HG03196 (cell line): Measurements from ENCODE around the gene RGS19.

Experiments used
- ATAC-seq: cut with Tn5 transposase; IDR thresholded peaks from one replicate; pipeline ENCODE4 v1.9.1; 2021; ENCODE audit not compliant: unreplicated experiment

RGS19 gene

GRCh38 chr20:64037199-64037497 lies 42.2 kb downstream of the RGS19 start:
- no peak for ATAC-seq

- ATAC-seq: no peak
Observed at GRCh38 chr20:64036346-64037198, 42.7 kb downstream of the RGS19 start.

DNA sequence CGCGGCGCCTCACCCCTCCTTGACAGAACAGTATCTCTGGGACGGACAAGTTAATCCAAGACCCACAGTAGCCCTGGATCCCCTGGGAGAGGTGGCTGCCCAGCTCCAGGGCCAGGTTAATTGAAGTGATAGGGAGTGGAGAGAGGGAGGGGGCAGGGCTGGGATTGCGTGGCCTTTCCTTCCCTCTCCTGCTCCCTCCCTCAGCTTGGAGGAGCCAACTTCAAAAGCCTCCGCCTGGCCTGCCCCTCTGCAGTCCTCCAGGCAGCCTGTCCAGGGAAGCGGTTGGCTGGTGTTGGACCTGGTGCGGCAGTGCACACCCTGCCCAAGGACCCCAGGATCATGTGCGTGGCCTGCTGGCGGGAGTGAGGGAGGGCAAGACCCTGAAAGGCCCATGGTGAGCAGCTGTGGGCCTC lies 43.4 kb downstream of the RGS19 start, which contains the start of gene C20orf204:
Gene C20orf204 (plus strand): TSS at position 250 of the 413 bp plus-strand sequence. CDS start 142 bp downstream, at position 392.
- ATAC-seq: no peak

DNA sequence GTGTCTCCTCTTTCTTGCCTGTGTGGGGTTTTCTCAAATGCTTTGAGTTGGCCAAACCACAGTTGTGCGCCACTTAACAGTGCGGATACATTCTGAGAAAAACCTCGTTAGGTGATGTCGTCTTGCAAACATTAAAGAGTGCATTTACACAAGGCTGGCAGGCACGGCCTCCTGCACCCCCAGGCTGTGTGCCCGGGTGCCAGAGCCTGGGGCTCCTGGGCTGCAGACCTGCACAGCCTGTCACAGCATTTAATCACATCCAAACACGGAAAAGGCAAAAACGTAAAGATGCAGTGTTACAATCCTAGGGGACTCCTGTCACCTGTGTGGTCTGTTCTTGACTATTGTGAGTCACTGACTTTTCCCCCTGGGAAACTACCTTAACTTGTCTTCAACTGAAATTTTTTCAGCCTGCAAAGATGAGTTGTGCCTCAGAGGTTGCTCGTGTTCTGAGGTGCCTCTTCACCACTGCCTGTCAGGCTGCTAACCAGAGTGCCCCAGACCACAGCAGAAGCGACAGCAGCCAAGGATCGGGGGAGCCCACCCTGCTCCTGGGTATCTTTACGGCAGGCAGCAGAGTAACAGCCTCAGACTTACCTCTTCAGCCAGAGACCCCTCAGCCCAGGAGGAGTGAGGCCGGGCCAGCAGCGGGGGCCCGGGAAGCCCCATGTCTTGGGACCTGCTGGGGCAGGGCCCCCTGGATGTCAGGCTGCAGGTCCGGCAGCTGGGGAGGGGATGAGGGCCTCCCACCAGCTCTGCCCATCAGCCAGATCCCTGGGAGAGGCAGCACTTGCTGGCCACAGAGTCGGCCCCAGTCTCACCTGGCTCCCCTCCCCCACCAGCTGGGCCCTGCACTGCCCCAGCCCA lies 44.0 kb downstream of the RGS19 start:
- ATAC-seq: no peak

DNA sequence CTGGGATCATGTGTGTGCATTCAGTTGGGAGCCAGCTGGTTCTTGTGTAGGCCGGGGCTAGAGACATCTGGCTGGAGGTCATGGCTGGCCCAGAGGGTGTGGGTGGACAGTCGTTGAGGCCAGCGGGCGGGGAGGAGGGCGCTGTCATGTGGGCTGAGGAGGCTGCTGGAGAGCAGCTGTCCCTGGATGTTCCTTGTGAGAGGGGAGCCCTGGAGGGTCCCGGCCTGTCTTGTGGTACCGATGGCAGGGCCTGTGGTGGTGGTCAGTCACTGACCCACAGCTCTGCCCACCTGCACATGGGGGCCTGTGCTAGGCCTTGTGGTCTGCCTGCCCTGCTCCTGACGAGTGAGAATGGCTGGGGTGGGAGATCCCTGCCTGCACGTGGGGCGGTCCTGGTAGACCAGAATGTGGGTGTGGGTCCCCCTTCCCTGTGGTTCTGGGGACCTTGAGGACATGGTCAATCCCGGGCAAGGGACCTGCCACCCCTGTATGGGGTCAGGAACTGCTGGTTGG lies 45.3 kb downstream of the RGS19 start:
- ATAC-seq: no peak

DNA sequence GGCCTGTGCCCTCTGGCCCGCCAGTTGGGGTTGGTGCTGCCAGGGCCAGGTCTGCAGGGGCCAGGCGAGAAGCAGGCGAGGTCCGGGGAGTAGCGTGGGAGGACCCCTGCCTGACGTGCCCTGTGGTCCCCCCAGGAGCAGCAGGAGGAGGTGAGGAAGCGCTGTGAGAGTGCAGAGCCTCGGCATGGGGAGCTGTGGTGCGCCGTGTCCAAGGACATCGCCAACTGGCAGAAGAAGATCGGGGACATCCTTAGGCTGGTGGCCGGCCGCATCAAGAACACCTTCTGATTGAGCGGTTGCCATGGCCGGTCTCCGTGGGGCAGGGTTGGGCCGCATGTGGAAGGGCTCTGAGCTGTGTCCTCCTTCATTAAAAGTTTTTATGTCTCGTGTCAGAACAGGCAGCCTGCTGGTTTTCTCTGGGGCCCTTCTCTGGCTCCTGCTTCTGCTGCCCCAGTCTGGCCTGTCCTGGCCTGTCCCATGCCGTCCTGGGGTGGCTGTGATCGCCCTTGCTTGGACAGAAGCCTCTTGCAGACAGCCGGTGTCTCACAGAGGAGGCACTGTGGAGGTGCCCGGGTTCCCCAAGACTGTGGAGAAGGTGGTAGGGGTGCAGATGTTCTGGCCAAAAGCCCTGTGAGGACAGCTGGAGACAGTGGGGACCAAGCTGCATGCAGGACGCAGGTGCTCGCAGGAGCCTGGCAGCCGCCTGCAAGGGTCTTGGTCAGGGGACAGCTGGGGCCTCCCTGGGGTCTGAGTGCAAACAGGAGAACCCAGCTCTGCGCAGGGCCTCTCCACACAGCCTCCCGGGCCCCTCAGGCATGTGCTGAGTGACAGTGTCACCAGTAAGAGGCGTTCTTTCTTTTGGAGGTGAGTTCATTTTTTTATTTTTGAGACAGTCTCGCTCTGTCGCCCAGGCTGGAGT lies 46.4 kb downstream of the RGS19 start:
- ATAC-seq: no peak

- ATAC-seq: no peak
Observed at GRCh38 chr20:64031822-64032314, 47.5 kb downstream of the RGS19 start.

DNA sequence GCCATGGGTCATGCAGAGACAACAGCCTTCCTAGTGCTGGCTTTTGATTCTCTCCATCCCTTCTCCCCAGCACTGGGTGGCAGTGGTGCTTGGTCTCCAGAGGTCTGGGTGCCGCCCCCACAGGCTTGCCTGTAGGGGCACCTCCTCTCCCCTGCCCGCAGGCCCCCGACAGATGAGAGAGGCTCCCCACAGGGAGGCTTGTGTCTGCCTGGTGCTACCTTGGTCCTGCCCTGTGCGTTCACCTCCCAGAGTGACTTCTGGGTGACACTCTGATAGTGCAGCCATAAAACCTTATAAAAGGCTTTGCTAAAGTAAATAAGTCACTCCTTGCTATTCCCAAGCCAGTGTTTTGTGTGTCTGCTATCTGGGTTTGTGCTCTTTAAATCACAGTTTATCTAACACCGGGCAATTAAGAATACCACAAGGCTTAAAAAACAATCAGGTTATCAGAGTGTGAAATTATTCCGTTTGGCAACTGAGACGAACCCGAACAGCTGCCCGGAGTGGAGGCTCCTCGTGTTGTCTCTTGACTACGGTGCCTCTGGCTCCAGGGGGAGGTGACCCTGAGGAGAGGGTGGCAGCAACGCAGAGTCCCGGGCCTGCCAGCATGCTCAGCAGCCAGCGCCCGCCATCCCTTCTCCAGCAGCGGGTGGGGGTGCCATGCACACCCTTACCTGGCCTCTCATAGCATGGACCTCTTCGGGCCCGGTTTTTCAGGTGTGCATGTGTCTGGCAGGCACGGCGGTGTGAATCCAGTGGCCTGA lies 48.8 kb downstream of the RGS19 start:
- ATAC-seq: no peak

DNA sequence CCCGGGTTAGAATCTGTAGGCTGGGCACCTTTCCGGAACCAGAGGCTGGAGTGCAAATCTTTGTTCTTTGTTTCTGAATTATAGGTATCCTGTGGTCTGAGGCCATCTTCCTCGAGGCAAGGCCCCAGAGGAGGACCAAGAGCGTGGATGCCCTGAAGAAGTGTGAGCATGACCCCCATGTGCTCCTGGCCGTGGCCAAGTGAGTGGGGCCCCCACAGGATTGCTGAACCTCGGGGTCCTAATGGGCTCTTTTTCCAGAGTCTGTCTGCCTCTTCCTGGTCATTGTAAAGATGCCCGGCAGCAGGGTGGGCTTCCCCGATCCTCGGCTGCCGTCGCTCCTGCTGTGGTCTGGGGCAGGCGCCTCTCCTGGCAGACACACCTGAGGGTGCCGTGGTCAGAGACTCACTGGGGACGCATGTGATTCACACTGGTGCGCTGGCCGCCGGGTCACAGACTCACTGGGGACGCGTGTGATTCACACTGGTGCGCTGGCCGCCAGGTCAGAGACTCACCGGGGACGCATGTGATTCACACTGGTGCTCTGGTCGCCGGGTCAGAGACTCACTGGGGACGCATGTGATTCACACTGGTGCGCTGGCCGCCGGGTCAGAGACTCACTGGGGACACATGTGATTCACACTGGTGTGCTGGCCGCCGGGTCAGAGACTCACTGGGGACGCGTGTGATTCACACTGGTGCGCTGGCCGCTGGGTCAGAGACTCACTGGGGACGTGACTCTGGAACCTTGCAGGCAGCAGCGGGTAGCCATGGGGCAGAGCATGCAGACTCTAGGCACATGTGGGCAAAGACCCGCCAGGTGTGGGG lies 49.8 kb downstream of the RGS19 start:
- ATAC-seq: no peak

DNA sequence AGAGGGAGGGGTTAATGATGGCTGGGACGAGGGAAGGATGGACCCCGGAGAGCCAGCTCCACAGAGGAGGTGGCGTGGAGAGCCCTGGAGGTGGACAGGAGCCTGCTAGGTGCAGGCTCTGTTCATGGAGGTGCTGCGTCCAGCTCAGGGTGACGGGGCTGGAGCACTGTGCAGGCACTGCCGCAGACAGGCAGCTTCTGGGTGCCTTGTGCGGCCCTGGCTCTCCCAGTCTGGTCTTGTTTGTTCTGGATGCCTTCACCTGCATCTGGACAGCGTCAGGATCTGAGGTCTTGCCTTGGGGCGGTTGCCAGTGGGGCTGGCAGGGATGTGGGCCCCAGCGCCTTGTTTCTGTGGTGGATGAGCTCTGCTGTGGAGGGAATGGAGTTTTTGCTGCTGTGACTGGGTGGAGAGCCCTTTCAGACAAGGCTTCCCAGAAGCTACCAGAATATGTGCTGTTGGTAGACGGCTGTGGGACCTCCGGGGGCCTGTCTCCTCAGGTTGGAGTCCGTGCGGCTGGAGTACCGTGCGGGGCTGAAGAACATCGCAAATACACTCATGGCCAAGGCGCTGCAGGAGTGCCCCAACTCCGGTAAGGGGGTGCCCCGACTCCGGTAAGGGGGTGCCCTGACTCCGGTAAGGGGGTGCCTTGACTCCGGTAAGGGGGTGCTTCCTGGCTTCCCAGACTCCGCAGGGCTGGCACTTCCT lies 51.2 kb downstream of the RGS19 start:
- no peak for ATAC-seq

- no peak for ATAC-seq
Observed at GRCh38 chr20:64025826-64026412, 53.4 kb downstream of the RGS19 start.

- no peak for ATAC-seq
Observed at GRCh38 chr20:64025101-64025825, 54.1 kb downstream of the RGS19 start.

DNA sequence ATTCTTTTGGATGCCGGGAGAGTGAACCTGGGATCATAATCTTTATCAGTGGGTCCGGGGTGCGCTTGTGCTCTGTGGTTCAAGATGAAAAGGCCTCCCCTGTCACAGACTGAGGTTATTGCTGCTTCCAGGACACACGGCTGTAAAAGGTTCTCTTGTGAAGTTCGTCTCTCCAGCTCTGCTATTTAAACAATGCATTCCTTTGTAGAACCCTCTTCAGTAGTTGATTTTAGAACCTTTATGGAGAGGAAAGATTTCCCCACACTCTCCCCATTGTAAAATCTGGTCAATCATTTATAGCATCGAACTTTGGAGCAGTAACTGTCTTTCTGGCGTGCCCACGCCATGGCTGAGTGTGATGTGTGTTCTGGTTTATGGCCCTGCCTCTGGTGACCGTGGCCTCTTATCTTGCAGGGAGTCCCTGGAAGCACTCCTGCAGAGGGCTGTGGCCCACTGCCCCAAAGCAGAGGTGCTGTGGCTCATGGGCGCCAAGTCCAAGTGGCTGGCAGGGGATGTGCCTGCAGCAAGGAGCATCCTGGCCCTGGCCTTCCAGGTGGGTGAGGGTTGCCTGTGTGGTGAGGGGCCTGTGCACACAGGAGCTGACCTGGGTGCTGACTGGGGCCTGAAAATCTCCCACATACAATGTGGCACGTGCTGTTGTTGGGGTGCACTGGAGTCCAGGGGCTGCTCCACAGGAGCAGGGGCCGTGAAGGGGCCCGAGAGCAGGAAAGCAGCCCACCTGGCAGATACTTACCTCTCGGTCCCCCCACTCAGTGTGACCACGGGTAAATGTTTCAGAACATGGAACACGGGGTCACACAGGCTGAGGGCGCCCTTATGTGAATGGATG lies 55.0 kb downstream of the RGS19 start:
- ATAC-seq: no peak

DNA sequence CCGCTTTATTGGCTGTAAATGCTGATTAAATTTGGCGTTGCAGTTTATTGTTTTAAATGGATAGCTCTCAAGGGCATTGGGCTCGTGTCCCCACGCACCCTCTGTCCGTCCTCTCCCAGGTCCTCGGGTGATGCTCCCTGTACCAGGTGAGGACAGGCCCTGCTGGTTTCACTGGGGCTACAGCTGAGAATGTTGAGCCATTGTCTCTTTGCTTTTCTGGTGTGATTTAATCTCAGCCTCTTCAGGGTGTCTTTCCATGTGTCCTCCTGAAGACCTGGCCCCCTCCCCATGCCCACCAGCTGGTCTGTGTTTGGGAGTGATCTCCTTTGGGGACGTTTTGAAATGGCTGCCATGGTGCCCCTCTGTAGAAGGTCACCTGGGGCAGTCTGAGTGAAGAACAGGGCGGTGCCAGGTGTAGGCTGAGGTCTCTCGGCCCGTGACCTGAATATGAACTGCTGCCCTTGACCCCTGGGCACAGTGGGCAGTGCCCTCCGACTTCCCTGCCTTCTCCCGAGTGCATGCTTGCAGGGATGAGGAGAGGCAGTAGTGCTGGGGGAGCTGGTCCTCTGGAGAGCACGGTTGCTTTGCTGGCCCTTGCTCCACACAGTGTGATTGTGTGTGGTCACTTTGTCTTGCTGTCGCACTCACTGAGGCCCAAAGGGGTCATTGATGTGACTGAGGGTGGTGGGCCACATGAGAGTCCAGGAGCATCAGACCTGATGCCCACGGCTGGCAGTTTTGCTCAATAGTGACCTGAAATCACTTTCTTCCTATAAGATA lies 55.8 kb downstream of the RGS19 start:
- no peak for ATAC-seq
